ENCODE results near the gene FBN1.

FBN1 gene

DNA sequence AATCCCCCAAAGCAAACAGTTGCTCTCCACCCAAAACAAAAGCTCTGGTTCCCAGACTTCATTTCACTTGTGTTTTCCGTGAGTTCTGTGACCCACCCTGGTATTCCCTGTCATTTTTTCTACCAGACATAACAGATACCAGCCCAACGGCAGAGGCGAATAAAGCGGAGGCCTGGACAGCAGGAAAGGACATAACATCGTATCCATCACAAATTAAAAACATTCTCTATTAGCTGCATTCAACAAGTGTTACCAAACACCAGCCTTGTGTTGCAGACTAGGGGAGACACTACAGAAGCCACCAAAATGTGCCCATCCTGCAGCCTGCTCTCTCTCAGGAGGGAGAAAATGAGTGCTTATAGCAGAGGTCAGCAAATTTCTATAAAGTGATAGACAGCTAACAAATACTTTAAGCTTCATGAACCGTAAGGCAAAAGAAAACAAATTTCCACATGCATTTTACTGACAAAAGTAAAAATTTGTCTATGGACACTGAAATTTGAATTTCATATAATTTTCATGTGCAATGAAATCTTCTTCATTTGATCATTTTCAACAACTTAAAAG, 7.1 kb upstream of the FBN1 start:
- DNase-seq (ENCODE audit: low read depth), result no peak

DNA sequence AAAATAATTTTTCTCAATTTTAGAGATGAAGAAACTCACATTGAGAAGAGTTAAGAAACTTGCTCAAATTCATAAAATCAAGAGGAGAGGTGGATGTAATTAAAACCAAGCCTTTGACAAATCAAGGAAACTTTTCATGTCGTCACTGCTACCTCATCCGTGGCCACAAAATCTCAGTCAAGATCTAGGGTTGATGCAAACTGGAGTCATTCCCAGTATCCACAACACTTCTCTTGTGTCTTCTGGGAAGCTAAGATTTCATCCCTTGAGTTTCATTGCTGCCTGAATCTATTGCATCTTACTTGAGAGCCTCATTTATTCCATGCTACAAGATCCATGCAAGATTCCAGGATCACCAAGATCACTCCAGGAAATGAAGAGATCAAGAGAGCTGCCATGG, 5.4 kb upstream of the FBN1 start:
- no peak for DNase-seq (ENCODE audit: low read depth)

DNA sequence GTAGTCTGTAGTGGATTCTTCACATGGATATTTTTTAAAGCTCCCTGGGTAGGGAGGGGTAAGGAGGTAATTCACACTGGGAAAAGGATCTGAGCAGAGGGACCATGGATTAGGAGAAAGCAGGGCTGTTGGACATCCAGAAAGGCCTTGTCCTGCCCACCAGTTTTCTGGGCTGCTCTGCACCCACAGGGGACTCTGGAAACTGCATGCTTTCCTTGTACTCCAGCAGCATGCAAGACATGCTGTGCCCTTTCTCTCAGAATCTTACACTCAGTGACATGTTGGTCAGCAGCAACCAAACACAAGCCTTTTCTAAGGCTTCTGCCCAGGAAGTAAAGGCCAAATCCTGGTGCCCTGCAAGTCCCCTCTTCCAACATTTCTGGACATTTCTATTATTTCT, 2.5 kb upstream of the FBN1 start:
- no peak for DNase-seq (ENCODE audit: low read depth)

DNA sequence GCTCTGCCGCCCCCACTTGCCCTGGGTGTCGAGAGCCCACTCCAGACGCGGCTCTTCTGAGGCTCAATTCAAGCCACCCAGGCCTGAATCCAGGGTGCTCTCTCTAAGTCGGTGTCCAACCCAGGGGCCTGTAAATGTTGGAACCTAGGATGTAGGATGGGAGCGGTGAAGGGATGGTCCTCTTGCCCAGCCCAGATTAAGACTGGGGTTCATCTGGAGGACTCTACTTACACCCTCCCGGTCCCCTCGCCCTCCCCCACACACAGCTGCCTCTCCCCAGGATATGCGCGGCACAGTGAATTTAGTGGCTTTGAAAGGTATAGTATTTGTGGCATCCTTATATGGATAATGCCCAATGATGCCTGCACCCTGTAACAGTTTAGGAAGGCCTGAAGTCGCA, 822 bp upstream of the FBN1 start:
- no peak for DNase-seq (ENCODE audit: low read depth)

DNA sequence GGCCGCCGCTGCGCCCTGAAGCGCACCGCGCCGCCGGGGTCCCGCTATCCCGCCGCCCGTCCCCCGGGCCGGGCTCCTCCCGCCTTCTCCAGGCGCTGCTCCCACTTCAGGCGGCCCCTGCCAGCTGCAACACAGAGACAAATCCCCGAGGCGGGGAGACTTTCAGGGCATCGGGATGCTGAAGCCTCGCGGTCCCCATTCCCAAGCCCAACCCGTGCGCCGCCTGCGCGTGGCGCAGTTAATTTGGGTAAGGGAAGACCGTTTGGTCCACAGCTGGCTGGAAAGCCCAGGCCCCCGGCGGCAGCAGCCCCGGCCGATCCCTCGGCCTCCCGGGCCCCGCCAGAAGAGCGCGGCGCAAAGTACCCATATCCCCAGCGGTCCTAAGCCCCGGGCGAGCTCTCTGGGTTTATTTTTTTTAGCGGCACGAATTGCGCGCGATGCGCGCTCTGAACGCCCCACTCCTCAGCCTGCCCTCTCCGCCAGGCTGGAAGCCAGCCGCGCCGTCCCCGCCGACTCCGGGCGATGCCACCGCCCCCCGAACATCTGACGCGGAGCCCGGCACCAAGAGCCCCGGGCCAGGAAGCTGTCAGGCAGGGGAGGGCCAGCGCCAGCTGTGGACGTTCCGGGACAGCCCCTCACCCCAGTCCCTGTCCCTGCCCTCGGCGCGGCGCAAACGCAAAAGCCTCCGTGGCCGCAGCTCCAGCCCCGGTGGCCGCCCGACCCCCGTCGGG, 517 bp downstream of the FBN1 start:
- no peak for DNase-seq (ENCODE audit: low read depth)

DNA sequence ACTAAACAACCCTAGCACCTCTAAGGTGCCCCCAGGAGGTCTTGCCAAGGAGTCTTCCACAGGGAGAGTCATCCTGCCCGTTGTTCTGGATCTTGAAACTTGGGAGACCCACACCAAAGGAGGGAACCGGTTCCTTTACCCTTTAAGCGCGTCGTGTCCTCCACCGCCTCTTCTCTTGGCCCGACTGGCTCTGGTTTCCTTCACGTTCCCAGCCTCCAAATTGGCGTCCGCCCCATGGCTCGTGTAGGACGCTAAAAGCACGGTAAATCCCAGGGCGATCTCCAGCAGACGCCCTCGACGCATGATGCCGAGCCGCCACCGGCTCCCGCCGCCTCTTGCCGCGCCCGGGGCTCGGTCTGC, 1.1 kb downstream of the FBN1 start:
- DNase-seq (ENCODE audit: low read depth), result no peak

DNA sequence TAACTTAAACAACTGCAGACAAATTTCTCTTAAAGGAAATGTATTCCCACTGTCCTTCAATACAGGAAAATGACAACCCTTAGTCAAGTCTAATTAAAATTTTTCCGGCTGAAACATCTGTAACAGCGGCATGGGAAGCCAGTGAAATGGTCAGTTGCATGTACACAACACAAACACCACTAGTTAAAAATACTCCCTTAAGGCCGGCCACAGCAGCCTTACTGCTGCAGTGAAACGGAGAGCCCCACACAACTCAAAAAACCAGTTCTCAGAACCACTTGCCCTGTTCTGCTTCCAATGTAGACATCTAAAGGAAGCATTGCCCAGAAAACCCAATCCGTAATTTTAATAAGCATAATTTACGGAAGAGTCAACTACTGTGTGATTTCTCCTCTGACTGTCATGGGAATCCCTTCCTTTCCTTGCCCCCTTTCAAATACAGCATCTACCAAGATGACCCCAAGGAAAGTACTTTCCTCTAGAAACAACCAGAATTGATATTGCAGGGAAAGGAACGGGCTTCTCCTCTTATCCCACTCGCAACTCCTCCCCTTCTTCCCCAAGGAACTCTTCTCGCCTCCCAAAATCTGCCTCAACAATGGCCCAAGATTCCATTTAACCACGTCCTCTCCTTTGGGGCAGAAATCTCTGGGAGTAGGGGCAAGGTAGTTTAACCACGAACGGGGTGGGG, 1.6 kb downstream of the FBN1 start:
- no peak for DNase-seq (ENCODE audit: low read depth)

DNA sequence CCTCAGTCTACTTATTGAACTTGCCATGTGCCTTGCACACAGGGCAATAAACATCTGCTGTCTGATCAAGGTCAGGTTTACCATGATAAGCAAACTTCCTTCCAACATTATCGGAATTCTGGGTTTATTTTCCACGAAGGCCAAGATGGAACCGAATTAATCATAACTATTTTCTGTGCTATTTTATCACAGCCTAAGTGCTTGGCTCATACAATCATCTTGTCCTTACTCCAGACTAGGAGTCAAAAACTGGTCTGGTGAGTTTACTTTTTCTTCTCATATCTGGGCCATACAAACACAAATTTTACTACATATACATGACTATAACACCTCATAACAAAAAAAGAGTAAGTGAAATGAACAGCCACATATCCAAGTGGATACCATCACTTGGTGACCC, 2.3 kb downstream of the FBN1 start:
- no peak for DNase-seq (ENCODE audit: low read depth)

DNA sequence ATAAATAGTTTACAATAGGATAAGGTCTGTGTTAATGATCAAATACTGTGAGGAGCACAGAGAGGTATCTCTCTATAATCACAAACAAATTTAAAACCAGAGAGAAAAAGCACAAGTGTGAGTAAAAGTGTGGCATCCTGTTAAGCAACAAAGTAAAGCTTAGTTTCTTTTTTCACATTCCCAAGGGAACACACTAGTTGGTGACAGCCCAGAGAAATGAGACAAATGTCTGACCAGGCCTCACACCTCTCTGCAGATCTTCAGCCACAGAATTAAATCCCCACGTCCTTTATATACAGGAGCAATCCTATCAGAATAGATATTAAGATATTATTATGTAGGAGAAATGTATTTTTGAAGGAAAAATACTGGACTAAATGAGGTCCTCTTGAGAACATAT, 2.7 kb downstream of the FBN1 start:
- no peak for DNase-seq (ENCODE audit: low read depth)

DNA sequence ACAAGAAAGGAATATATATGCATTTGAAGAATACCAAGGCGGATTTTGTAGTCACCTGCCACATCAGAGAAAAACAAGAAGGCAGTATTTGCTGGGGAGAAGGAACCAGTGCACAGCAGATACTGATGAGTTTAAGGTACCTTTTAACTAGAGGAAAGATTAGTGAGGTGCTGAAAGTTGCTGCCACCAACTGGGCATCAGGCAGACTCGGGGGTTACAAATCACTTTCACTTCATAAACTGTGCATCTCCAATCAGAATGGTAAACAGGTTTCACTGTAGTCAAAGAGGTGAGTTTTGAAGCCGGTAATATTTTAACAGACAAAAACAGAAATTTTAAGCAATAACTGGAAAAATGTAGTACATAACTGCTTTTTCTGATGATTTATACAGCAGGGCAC, 4.1 kb downstream of the FBN1 start:
- DNase-seq (ENCODE audit: low read depth), result no peak

DNA sequence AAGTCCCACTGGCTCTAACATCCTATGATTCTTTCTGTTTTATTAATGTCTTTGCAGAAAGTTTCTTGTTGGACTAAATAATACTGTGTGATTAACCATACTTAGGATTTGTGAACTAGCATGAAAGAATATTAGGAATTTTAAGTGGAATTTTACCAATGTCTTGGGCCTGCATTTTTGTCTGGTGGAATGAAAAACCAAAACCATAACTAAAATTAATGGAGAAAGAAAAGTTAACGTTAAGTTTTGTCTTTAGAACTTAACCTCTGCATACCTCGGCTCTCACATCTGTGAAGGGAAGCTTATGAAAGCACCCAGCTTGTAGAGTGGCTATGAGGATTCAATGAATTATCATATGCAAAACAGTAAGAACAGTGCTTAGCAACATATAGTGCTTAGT, 6.5 kb downstream of the FBN1 start:
- DNase-seq (ENCODE audit: low read depth), result no peak

DNA sequence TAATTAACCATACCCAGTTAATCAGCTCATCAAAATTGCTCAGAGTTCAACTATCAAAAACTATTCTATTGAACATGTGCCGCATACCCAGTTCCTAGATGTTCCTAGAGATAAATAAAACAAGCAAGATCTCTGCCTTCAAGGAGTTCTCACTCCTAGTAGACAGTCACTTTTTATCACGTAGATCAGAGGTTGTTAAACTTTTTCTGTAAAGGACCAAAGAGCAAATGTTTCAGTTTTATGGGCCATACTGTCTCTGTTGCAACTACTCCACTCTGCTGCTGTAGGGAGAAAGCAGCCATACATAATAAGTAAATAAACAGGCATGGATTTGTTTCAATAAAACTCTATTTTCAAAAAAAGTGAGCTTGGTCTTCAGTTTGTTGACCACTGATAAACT, 7.9 kb downstream of the FBN1 start:
- no peak for DNase-seq (ENCODE audit: low read depth)

DNA sequence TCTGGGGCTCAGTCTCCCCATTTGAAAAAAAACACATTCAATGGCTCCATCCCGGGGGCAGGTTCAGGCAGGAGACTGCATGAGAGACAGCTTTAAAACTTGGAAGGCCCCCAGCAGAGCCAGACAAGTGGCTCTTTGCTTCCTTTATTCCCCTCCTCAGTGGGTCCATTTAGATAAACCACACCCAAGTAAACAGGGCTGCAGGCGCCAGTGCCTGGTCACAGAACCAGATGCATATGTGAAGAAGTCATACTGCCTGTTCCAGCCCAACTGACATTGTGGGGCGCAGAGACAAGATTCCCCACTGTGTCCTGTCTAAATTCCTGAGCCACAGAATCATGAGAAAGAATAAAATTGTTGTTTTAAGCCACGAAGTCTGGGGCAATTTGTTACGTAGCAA, 9.0 kb downstream of the FBN1 start:
- no peak for DNase-seq (ENCODE audit: low read depth)

DNA sequence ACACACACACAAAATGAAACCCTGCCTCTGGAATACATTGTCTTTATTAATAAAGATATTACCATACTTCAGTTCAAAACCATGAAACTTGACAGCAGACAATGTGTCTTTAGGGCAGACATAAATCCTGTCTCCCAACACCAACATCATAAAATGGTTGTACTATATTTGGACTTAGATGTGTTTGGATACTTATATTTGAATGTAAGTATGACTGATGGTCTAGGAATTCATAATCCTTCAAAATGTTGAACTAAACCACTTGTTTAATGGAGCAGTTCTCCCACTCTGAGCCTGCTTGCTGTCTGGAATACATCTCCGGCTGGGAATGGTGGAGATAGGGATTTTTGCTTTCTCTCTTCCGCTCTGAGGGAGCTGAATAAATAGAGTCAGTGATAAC, 10.6 kb downstream of the FBN1 start:
- DNase-seq (ENCODE audit: low read depth), result no peak

DNA sequence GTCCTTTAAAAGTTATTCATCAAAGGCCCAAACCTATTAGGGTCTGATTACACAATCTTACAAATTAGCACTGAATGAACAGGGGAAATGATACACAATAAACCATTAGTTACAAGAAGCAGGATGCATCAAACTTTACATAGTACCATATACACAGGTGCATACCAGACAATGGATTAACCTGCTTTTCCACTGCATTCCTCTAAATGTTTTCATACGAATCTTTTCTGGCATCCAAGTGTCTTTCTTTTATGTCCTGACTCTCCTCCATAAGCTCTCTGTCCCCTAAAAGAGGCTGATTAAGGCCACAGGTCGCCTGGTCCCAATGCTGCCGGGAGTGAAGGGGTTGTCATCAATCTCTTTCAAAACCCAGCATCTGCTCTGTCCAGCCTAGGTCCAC, 11.4 kb downstream of the FBN1 start:
- no peak for DNase-seq (ENCODE audit: low read depth)

DNA sequence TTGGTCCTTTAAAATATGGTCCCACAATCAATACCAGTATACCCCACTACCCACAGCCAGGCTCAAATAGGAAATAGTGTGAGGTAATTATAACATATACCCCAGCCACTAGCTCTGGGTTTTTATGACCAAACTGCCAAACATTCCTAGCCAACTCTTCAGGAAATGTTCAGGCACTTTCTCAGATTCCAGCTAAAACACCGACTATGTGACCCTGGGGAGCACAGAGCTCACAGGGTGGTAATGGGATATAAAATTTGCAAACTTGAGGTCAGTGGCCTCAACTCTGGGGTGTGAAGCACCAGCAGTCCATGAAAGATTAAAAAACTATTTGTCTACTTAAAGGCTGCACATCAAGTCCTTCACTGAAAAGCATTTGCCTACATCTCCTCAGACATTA, 12.9 kb downstream of the FBN1 start:
- no peak for DNase-seq (ENCODE audit: low read depth)

DNA sequence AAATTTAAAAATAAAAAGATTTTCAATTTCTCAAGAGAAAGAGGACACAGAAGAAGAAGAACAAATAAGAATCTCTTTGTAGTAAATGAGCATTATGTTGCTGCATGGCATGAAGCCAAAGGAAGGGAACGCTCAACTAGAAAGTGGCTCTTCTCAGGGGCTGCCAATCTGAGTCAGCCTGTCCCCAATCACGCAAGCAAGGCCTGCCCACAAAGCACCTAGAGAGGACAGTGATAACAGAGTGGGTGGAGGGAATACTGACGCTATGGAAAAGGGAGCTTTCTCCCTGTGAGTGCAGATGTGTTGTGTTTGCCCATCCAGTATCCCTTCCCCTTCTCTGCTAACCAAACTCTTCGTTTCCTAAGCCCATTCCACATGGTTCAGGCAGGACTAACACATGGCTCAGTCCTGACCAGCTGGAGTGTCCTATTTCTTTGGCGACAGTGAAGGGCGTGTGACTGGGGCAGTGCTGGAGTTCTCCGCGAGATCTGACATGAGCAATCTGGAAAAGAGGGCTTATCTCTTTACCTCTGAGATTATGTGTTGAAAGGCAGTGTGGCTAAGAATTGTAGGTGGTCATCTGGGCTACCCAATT, 14.2 kb downstream of the FBN1 start:
- DNase-seq (ENCODE audit: low read depth), result no peak

DNA sequence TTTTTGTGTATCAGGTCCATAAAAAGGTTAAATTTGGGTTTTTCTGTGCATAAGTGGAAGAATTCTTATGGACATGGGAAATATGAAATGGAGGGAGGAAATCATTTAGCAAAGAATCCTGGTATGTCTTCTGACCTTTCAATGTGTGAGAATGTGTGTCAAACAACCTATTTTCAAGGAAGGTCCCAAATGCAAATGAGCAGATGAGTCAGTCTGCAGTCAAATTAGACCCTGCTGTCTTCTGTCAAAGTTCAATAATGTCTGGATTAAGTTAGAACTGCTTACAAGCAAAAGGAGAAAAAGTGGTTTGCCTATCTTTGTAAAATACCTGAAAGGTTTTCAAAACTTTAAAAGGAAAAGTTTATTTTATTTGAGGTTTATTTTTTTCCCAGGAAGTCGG, 15.3 kb downstream of the FBN1 start:
- DNase-seq (ENCODE audit: low read depth), result no peak

DNA sequence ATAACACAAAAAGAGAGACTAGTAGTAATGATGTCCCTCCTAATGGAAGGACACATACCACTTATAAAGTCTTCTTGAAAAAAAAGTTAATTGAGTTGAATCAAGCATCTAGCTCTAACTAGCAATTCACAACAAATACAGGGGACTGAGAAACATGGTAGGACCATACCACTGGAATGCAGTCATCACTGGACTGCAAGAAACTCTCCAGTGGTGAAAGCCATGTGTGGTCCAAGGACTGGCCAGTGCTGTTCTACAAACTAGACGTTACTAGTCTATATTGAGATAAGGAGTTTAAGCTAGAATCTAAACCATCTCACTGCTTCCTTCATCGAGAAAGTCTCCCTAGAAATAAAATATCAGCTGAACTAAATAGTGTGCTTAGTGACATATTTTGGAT, 16.7 kb downstream of the FBN1 start:
- no peak for DNase-seq (ENCODE audit: low read depth)

DNA sequence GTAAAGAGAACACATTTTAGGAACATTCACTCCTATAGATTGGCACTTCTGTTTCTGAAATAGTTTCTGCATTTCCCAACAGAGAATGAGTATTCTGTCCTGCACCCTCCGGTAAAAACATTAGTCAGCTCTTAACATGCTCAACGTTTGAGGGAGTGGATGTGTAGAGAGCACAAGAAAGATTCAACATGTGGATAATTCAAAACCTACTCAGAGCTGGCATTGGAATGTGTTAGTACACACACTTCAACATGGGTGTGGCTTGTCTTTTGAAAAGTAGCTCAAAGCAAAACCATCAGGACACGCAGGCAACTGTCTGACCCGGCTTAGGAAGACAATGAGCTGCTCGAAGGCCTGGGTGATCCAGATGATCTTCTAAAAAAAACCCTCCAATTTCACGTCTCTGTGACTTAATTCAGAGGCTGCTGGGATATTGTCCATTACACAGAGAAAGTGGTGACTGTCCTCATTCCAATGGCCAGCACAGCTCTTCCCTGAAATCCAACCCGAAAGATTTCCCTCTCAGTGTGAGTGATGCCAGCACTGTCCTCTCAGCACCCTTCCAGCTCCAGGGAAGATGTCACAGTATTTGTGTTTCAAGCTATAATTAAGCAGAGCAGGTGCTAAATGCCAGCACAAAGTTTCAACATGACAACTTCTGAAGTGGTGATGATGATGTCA, 18.1 kb downstream of the FBN1 start:
- no peak for DNase-seq (ENCODE audit: low read depth)

DNA sequence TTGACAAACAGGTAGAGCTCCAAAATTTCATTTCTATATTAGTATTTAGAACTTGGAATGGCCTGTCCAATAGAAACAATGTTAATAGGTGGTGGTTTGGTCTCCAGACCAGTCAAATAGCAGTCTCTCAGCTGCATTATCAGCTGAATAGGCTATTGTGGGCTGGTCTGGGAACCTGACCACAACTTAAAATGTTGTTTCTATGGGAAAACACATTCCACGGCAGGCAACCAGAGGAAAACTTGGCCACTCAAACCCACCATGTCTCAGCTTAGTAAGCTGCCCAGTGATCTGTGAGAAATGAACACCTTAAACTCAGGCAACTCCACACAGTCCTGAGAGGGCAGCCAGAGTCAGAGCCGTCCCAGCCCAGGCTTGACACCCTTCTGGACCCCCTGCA, 20.4 kb downstream of the FBN1 start:
- DNase-seq (ENCODE audit: low read depth), result no peak

DNA sequence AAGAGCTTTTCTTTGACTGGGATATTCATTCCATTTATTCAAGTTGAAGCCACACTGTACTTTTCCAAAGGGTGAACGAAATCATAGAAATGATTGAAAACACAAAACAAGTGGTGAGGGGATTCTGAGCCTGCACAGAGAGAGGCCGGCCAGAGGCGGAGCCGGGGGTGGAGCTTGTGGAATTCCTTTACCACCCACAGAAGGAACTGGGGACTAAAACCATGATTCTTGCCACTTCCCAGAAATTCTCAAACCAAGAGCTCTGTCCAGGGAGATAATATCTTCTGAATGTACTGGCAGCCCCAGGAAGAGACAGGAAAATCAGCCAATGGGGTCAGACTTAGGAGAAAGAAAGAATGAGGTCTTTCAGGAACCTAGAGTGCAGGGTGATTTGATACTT, 20.8 kb downstream of the FBN1 start:
- no peak for DNase-seq (ENCODE audit: low read depth)

DNA sequence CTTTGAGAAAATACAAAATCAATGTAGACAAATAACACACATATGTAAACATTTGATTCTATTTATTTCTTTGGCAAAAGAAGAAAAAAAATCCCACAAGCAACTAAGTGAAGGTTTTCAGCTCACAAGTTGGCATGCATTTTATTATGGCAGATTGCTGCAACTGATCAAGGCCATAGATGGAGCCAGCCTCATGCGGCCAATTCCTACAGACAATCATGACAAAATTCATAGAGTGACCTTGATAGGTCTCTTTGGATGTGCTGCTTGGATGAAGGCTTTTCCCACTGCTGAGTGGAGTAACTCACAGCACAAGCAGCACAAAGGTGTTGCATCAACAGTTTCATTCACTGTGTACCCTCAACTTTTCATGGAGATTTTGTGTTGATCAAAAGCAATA, 22.1 kb downstream of the FBN1 start:
- DNase-seq (ENCODE audit: low read depth), result no peak
